Panc1 (cell line): ENCODE measurements around the gene FHL2.
A peak's percentile ranks its signal among the peaks of the same experiment; 100 is the strongest.

Experiments used
- CTCF ChIP-seq: fragments of 450-650 bp; IDR thresholded peaks from 2 replicates; pipeline ENCODE4 v1.5.1; 2017; ENCODE audit warnings: mild to moderate bottlenecking
- SIN3A ChIP-seq: IDR thresholded peaks from 2 replicates; pipeline ENCODE4 v1.6.1; 2012; ENCODE audit warnings: low read depth, mild to moderate bottlenecking, low read length, moderate library complexity, borderline replicate concordance; ENCODE audit not compliant: insufficient read depth

GRCh38 chr2:105369777-105370690, 28.8 kb downstream of the FHL2 start:
- peak; percentile 92 for TF ChIP-seq CTCF
- no peak for TF ChIP-seq SIN3A
